HepG2 (cell line): ENCODE measurements around the gene CD19. TPM values are rescaled to one million over a fixed set of nuclear protein-coding genes. Genes with fewer than 3 reads are reported as not detected.

ENCODE experiments used
- AHR ChIP-seq: IDR thresholded peaks from 2 replicates; pipeline ENCODE4 v1.6.1; 2018; ENCODE audit warnings: missing genetic modification reagents, missing compliant biosample characterization
- CENPT ChIP-seq: sonication (generic); formaldehyde crosslinking; IDR thresholded peaks from 2 replicates; pipeline ENCODE4 v1.8.0; 2022; ENCODE audit warnings: low read depth, mild to moderate bottlenecking, moderate library complexity, missing genetic modification reagents
- FOXA1 ChIP-seq, 2 experiments: fragments of 450-650 bp in 1 of 2; sonication (generic) in 1 of 2; formaldehyde crosslinking in 1 of 2; IDR thresholded peaks; 2 replicates each; pipeline versions ENCODE4 v1.4.0 to v1.6.1; 2016 to 2020; ENCODE audit warnings: missing genetic modification reagents in 1 of 2
- HBP1 ChIP-seq: IDR thresholded peaks from 2 replicates; pipeline ENCODE4 v1.6.1; 2016; ENCODE audit warnings: low read depth, control low read depth
- MTA3 ChIP-seq: sonication (generic); formaldehyde crosslinking; IDR thresholded peaks from 2 replicates; pipeline ENCODE4 v1.4.0; 2020; ENCODE audit warnings: missing genetic modification reagents
- MTF2 ChIP-seq: sonication (generic); formaldehyde crosslinking; IDR thresholded peaks from 2 replicates; pipeline ENCODE4 v1.5.0; 2020; ENCODE audit warnings: missing genetic modification reagents, borderline replicate concordance
- NFIB ChIP-seq: sonication (generic); formaldehyde crosslinking; IDR thresholded peaks from 2 replicates; pipeline ENCODE4 v1.9.0; 2021; ENCODE audit warnings: missing genetic modification reagents, mild to moderate bottlenecking, borderline replicate concordance
- NPAS2 ChIP-seq: sonication (generic); formaldehyde crosslinking; IDR thresholded peaks from 2 replicates; pipeline ENCODE4 v1.8.0; 2022; ENCODE audit warnings: mild to moderate bottlenecking, missing genetic modification reagents, borderline replicate concordance
- RNF2 ChIP-seq: fragments of 450-650 bp; conservative IDR thresholded peaks from 2 replicates; pipeline ENCODE4 v1.6.1; 2016; ENCODE audit warnings: low read depth
- SIX1 ChIP-seq: sonication (generic); formaldehyde crosslinking; IDR thresholded peaks from 2 replicates; pipeline ENCODE4 v1.4.0; 2020; ENCODE audit warnings: missing genetic modification reagents, borderline replicate concordance
- SRSF4 ChIP-seq: fragments of 200-400 bp; formaldehyde crosslinking; IDR thresholded peaks from one replicate; pipeline ENCODE4 v1.6.1; 2018; ENCODE audit warnings: mild to moderate bottlenecking, low read depth, low read length, moderate library complexity; ENCODE audit not compliant: poor library complexity, severe bottlenecking
- ZNF264 ChIP-seq: sonication (generic); formaldehyde crosslinking; IDR thresholded peaks from 2 replicates; pipeline ENCODE4 v1.4.0; 2020; ENCODE audit warnings: missing genetic modification reagents
- ZNF280B ChIP-seq: sonication (generic); formaldehyde crosslinking; IDR thresholded peaks from 2 replicates; pipeline ENCODE4 v1.5.0; 2020; ENCODE audit warnings: missing genetic modification reagents, mild to moderate bottlenecking, borderline replicate concordance
- ZNF350 ChIP-seq: sonication (generic); formaldehyde crosslinking; IDR thresholded peaks from 2 replicates; pipeline ENCODE4 v1.4.0; 2020; ENCODE audit warnings: mild to moderate bottlenecking, low read depth, missing genetic modification reagents, borderline replicate concordance
- ZNF598 ChIP-seq: sonication (generic); formaldehyde crosslinking; IDR thresholded peaks from 2 replicates; pipeline ENCODE4 v1.5.1; 2020; ENCODE audit warnings: mild to moderate bottlenecking, missing genetic modification reagents, borderline replicate concordance
- ZNF615 ChIP-seq: sonication (generic); formaldehyde crosslinking; IDR thresholded peaks from 2 replicates; pipeline ENCODE4 v1.5.0; 2020; ENCODE audit warnings: mild to moderate bottlenecking, missing genetic modification reagents, borderline replicate concordance
- ZNF780A ChIP-seq: sonication (generic); formaldehyde crosslinking; IDR thresholded peaks from 2 replicates; pipeline ENCODE4 v1.8.0; 2022; ENCODE audit warnings: mild to moderate bottlenecking, missing genetic modification reagents, moderate library complexity
- ZNF781 ChIP-seq: sonication (generic); formaldehyde crosslinking; IDR thresholded peaks from 2 replicates; pipeline ENCODE4 v1.5.1; 2020; ENCODE audit warnings: borderline replicate concordance, mild to moderate bottlenecking, missing genetic modification reagents; ENCODE audit errors: not compliant biosample characterization
- ZNF784 ChIP-seq: sonication (generic); formaldehyde crosslinking; IDR thresholded peaks from 2 replicates; pipeline ENCODE4 v1.5.1; 2020; ENCODE audit warnings: missing genetic modification reagents, mild to moderate bottlenecking, borderline replicate concordance
- polyA plus RNA-seq, 8 experiments: library from polyadenylated mRNA; depleted of rRNA in 3 of 8; stranded (reverse) in 7 of 8; unstranded in 1 of 8; fragments of >200 nt; fragmentation: Illumina TruSeq in 4 of 8; extraction: Trizol in 4 of 8; gene quantifications; 2 replicates each; pipeline versions ENCODE4 v1.2.1 to v1.2.3, GENCODE V29; 2011 to 2016; ENCODE audit warnings: low read depth in 4 of 8, missing spikeins in 1 of 8, mixed read lengths in 1 of 8; ENCODE audit not compliant: insufficient read depth in 1 of 8
- total RNA-seq, 5 experiments: library from RNA; depleted of rRNA; stranded (reverse); fragments of >200 nt; fragmentation: Illumina TruSeq; extraction: Trizol; gene quantifications; 2 replicates each; pipeline ENCODE4 v1.2.3, GENCODE V29; 2016; ENCODE audit warnings: low read depth in 1 of 5
- TF ChIP-seq, protein P1 (sequence below): sonication (generic); formaldehyde crosslinking; IDR thresholded peaks from 2 replicates; pipeline ENCODE4 v1.4.0; 2020; ENCODE audit warnings: missing genetic modification reagents, mild to moderate bottlenecking, borderline replicate concordance
- TF ChIP-seq, protein P2 (sequence below): sonication (generic); formaldehyde crosslinking; IDR thresholded peaks from 2 replicates; pipeline ENCODE4 v1.5.0; 2020; ENCODE audit warnings: missing genetic modification reagents
- TF ChIP-seq, protein P3 (sequence below): sonication (generic); formaldehyde crosslinking; IDR thresholded peaks from 2 replicates; pipeline ENCODE4 v1.8.0; 2022; ENCODE audit warnings: mild to moderate bottlenecking, missing genetic modification reagents, moderate library complexity
- TF ChIP-seq, protein P4 (sequence below): sonication (generic); formaldehyde crosslinking; IDR thresholded peaks from 2 replicates; pipeline ENCODE4 v1.8.1; 2023; ENCODE audit warnings: mild to moderate bottlenecking, missing genetic modification reagents

CD19 gene
- total and polyA plus RNA-seq, 2 of the 13 experiments (the other 11 are each of a cell fraction or from before 2014, with no cell fraction given), result 0.55 to 1.1 TPM

- TF ChIP-seq SIX1 (CRISPR knock-in tag) (no peak), MTA3 (no peak), HBP1 (CRISPR knock-in tag) (no peak), ZNF264 (CRISPR knock-in tag) (no peak), NFIB (CRISPR knock-in tag) (no peak), ZNF781 (CRISPR knock-in tag) (no peak), ZNF598 (no peak), RNF2 (no peak), MTF2 (CRISPR knock-in tag) (no peak), ZNF350 (CRISPR knock-in tag) (no peak), SRSF4 (no peak), ZNF615 (CRISPR knock-in tag) (no peak), ZNF280B (CRISPR knock-in tag) (no peak), FOXA1 (IDR thresholded peaks at IDR 0.05) (no peak), FOXA1 (CRISPR knock-in tag; IDR thresholded peaks at IDR 0.05) (no peak), CENPT (CRISPR knock-in tag) (no peak), NPAS2 (CRISPR knock-in tag) (no peak), ZNF784 (no peak), AHR (CRISPR knock-in tag) (no peak), ZNF780A (CRISPR knock-in tag) (no peak)
- TF ChIP-seq, protein P1, sequence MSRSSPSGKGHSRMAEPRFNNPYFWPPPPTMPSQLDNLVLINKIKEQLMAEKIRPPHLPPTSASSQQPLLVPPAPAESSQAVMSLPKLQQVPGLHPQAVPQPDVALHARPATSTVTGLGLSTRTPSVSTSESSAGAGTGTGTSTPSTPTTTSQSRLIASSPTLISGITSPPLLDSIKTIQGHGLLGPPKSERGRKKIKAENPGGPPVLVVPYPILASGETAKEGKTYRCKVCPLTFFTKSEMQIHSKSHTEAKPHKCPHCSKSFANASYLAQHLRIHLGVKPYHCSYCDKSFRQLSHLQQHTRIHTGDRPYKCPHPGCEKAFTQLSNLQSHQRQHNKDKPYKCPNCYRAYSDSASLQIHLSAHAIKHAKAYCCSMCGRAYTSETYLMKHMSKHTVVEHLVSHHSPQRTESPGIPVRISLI (CRISPR knock-in tag), result no peak
- TF ChIP-seq, protein P2, sequence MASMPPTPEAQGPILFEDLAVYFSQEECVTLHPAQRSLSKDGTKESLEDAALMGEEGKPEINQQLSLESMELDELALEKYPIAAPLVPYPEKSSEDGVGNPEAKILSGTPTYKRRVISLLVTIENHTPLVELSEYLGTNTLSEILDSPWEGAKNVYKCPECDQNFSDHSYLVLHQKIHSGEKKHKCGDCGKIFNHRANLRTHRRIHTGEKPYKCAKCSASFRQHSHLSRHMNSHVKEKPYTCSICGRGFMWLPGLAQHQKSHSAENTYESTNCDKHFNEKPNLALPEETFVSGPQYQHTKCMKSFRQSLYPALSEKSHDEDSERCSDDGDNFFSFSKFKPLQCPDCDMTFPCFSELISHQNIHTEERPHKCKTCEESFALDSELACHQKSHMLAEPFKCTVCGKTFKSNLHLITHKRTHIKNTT (CRISPR knock-in tag), result no peak
- TF ChIP-seq, protein P3, sequence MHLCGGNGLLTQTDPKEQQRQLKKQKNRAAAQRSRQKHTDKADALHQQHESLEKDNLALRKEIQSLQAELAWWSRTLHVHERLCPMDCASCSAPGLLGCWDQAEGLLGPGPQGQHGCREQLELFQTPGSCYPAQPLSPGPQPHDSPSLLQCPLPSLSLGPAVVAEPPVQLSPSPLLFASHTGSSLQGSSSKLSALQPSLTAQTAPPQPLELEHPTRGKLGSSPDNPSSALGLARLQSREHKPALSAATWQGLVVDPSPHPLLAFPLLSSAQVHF (CRISPR knock-in tag), result no peak
- TF ChIP-seq, protein P4, sequence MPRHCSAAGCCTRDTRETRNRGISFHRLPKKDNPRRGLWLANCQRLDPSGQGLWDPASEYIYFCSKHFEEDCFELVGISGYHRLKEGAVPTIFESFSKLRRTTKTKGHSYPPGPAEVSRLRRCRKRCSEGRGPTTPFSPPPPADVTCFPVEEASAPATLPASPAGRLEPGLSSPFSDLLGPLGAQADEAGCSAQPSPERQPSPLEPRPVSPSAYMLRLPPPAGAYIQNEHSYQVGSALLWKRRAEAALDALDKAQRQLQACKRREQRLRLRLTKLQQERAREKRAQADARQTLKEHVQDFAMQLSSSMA (CRISPR knock-in tag), result no peak
These were observed 5.0 kb downstream of the CD19 start (continued) for GRCh38 chr16:28936784-28937155.
